ENCODE data around the gene QPCT.

GRCh38 chr2:37376421-37377186, 32.2 kb downstream of the QPCT start:
- TF ChIP-seq, protein P1, sequence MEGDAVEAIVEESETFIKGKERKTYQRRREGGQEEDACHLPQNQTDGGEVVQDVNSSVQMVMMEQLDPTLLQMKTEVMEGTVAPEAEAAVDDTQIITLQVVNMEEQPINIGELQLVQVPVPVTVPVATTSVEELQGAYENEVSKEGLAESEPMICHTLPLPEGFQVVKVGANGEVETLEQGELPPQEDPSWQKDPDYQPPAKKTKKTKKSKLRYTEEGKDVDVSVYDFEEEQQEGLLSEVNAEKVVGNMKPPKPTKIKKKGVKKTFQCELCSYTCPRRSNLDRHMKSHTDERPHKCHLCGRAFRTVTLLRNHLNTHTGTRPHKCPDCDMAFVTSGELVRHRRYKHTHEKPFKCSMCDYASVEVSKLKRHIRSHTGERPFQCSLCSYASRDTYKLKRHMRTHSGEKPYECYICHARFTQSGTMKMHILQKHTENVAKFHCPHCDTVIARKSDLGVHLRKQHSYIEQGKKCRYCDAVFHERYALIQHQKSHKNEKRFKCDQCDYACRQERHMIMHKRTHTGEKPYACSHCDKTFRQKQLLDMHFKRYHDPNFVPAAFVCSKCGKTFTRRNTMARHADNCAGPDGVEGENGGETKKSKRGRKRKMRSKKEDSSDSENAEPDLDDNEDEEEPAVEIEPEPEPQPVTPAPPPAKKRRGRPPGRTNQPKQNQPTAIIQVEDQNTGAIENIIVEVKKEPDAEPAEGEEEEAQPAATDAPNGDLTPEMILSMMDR (IDR thresholded peaks at IDR 0.05): no peak
- TF ChIP-seq PBX3 (IDR thresholded peaks at IDR 0.05) (no peak), MXI1 (IDR thresholded peaks at IDR 0.05; ENCODE audit: low read depth, low read length) (no peak), ELF1 (IDR thresholded peaks at IDR 0.05) (no peak), FOXM1 (IDR thresholded peaks at IDR 0.05; ENCODE audit: low read depth) (no peak), CHD2 (IDR thresholded peaks at IDR 0.05; ENCODE audit: low read length, partially characterized antibody) (no peak), TEAD4 (IDR thresholded peaks at IDR 0.05; ENCODE audit: borderline replicate concordance, insufficient read depth) (no peak), SIN3A (IDR thresholded peaks at IDR 0.05; ENCODE audit: borderline replicate concordance, low read depth, low read length) (no peak), YY1 (IDR thresholded peaks at IDR 0.05; ENCODE audit: low read depth) (no peak)
- TF ChIP-seq, protein P2, sequence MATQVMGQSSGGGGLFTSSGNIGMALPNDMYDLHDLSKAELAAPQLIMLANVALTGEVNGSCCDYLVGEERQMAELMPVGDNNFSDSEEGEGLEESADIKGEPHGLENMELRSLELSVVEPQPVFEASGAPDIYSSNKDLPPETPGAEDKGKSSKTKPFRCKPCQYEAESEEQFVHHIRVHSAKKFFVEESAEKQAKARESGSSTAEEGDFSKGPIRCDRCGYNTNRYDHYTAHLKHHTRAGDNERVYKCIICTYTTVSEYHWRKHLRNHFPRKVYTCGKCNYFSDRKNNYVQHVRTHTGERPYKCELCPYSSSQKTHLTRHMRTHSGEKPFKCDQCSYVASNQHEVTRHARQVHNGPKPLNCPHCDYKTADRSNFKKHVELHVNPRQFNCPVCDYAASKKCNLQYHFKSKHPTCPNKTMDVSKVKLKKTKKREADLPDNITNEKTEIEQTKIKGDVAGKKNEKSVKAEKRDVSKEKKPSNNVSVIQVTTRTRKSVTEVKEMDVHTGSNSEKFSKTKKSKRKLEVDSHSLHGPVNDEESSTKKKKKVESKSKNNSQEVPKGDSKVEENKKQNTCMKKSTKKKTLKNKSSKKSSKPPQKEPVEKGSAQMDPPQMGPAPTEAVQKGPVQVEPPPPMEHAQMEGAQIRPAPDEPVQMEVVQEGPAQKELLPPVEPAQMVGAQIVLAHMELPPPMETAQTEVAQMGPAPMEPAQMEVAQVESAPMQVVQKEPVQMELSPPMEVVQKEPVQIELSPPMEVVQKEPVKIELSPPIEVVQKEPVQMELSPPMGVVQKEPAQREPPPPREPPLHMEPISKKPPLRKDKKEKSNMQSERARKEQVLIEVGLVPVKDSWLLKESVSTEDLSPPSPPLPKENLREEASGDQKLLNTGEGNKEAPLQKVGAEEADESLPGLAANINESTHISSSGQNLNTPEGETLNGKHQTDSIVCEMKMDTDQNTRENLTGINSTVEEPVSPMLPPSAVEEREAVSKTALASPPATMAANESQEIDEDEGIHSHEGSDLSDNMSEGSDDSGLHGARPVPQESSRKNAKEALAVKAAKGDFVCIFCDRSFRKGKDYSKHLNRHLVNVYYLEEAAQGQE (IDR thresholded peaks at IDR 0.05; ENCODE audit: low read depth, low read length): no peak
- TF ChIP-seq, protein P3, sequence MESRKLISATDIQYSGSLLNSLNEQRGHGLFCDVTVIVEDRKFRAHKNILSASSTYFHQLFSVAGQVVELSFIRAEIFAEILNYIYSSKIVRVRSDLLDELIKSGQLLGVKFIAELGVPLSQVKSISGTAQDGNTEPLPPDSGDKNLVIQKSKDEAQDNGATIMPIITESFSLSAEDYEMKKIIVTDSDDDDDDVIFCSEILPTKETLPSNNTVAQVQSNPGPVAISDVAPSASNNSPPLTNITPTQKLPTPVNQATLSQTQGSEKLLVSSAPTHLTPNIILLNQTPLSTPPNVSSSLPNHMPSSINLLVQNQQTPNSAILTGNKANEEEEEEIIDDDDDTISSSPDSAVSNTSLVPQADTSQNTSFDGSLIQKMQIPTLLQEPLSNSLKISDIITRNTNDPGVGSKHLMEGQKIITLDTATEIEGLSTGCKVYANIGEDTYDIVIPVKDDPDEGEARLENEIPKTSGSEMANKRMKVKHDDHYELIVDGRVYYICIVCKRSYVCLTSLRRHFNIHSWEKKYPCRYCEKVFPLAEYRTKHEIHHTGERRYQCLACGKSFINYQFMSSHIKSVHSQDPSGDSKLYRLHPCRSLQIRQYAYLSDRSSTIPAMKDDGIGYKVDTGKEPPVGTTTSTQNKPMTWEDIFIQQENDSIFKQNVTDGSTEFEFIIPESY (IDR thresholded peaks at IDR 0.05; ENCODE audit: borderline replicate concordance, low read depth): no peak

All from SK-N-SH (cell line).